ENCODE measurements around the gene PODXL2.

PODXL2 gene

GRCh38 chr3:127615631-127616305 is 13.2 kb upstream of the PODXL2 start:
- Histone ChIP-seq H3K4me1 (ENCODE audit: control insufficient read depth in 5 of 5, insufficient read depth in 5 of 5, low read length in 5 of 5) (no peaks in the 10 kb centered on the region), H3K27ac (ENCODE audit: low read depth, low read length) (no peak overlapping the region), H3K9me3 (ENCODE audit: control insufficient read depth in 5 of 5, low read length in 5 of 5) (no peaks in the 10 kb centered on the region), H3K4me3 (ENCODE audit: low read depth in 1 of 5, low read length in 5 of 5) (no peak overlapping the region), H3K36me3 (ENCODE audit: control insufficient read depth in 5 of 5, insufficient read depth in 5 of 5, low read length in 5 of 5) (peaks cover 0 to 41% (median 23%) of the 10 kb centered on the region in 5 donors), H3K9ac (ENCODE audit: low read length in 5 of 5) (no peak overlapping the region), H3K27me3 (ENCODE audit: control insufficient read depth in 5 of 5, insufficient read depth in 4 of 5, low read length in 5 of 5) (no peaks in the 10 kb centered on the region)

- H3K36me3 ChIP-seq (ENCODE audit: control insufficient read depth in 5 of 5, insufficient read depth in 5 of 5, low read length in 5 of 5), result peaks cover 0 to 53% (median 35%) of the 10 kb centered on the region in 5 donors
- no peaks in the 10 kb centered on the region for H3K27me3 ChIP-seq (ENCODE audit: control insufficient read depth in 5 of 5, insufficient read depth in 4 of 5, low read length in 5 of 5)
- H3K9me3 ChIP-seq (ENCODE audit: control insufficient read depth in 5 of 5, low read length in 5 of 5), result no peaks in the 10 kb centered on the region
- no peak overlapping the region for H3K4me3 ChIP-seq (ENCODE audit: low read depth in 1 of 5, low read length in 5 of 5)
- H3K27ac ChIP-seq (ENCODE audit: low read depth, low read length), result no peak overlapping the region
- no peaks in the 10 kb centered on the region for H3K4me1 ChIP-seq (ENCODE audit: control insufficient read depth in 5 of 5, insufficient read depth in 5 of 5, low read length in 5 of 5)
- H3K9ac ChIP-seq (ENCODE audit: low read length in 5 of 5), result no peak overlapping the region
Observed at GRCh38 chr3:127616836-127617605, 12.0 kb upstream of the PODXL2 start.

- no peaks in the 10 kb centered on the region for H3K27me3 ChIP-seq (ENCODE audit: control insufficient read depth in 5 of 5, insufficient read depth in 4 of 5, low read length in 5 of 5)
- no peak overlapping the region for H3K9ac ChIP-seq (ENCODE audit: low read length in 5 of 5)
- H3K36me3 ChIP-seq (ENCODE audit: control insufficient read depth in 5 of 5, insufficient read depth in 5 of 5, low read length in 5 of 5), result peaks cover 0 to 51% (median 36%) of the 10 kb centered on the region in 5 donors
- H3K9me3 ChIP-seq (ENCODE audit: control insufficient read depth in 5 of 5, low read length in 5 of 5), result no peaks in the 10 kb centered on the region
- no peak overlapping the region for H3K27ac ChIP-seq (ENCODE audit: low read depth, low read length)
- H3K4me3 ChIP-seq (ENCODE audit: low read depth in 1 of 5, low read length in 5 of 5), result no peak overlapping the region
- no peaks in the 10 kb centered on the region for H3K4me1 ChIP-seq (ENCODE audit: control insufficient read depth in 5 of 5, insufficient read depth in 5 of 5, low read length in 5 of 5)
Observed at GRCh38 chr3:127618891-127619290, 10.1 kb upstream of the PODXL2 start.

- no peaks in the 10 kb centered on the region for H3K9me3 ChIP-seq (ENCODE audit: control insufficient read depth in 5 of 5, low read length in 5 of 5)
- H3K27ac ChIP-seq (ENCODE audit: low read depth, low read length), result no peak overlapping the region
- H3K36me3 ChIP-seq (ENCODE audit: control insufficient read depth in 5 of 5, insufficient read depth in 5 of 5, low read length in 5 of 5), result peaks cover 0 to 49% (median 36%) of the 10 kb centered on the region in 5 donors
- no peak overlapping the region for H3K4me3 ChIP-seq (ENCODE audit: low read depth in 1 of 5, low read length in 5 of 5)
- no peak overlapping the region for H3K9ac ChIP-seq (ENCODE audit: low read length in 5 of 5)
- no peaks in the 10 kb centered on the region for H3K27me3 ChIP-seq (ENCODE audit: control insufficient read depth in 5 of 5, insufficient read depth in 4 of 5, low read length in 5 of 5)
- H3K4me1 ChIP-seq (ENCODE audit: control insufficient read depth in 5 of 5, insufficient read depth in 5 of 5, low read length in 5 of 5), result no peaks in the 10 kb centered on the region
Observed at GRCh38 chr3:127620637-127621375, 8.2 kb upstream of the PODXL2 start.

GRCh38 chr3:127622031-127622430 is 7.0 kb upstream of the PODXL2 start:
- Histone ChIP-seq H3K4me1 (ENCODE audit: control insufficient read depth in 5 of 5, insufficient read depth in 5 of 5, low read length in 5 of 5) (no peaks in the 10 kb centered on the region), H3K4me3 (ENCODE audit: low read depth in 1 of 5, low read length in 5 of 5) (no peak overlapping the region), H3K9me3 (ENCODE audit: control insufficient read depth in 5 of 5, low read length in 5 of 5) (no peaks in the 10 kb centered on the region), H3K9ac (ENCODE audit: low read length in 5 of 5) (no peak overlapping the region), H3K36me3 (ENCODE audit: control insufficient read depth in 5 of 5, insufficient read depth in 5 of 5, low read length in 5 of 5) (peaks cover 0 to 39% (median 32%) of the 10 kb centered on the region in 5 donors), H3K27me3 (ENCODE audit: control insufficient read depth in 5 of 5, insufficient read depth in 4 of 5, low read length in 5 of 5) (no peaks in the 10 kb centered on the region), H3K27ac (ENCODE audit: low read depth, low read length) (no peak overlapping the region)

- Histone ChIP-seq H3K27ac (ENCODE audit: low read depth, low read length) (no peak overlapping the region), H3K9me3 (ENCODE audit: control insufficient read depth in 5 of 5, low read length in 5 of 5) (no peaks in the 10 kb centered on the region), H3K4me1 (ENCODE audit: control insufficient read depth in 5 of 5, insufficient read depth in 5 of 5, low read length in 5 of 5) (no peaks in the 10 kb centered on the region), H3K27me3 (ENCODE audit: control insufficient read depth in 5 of 5, insufficient read depth in 4 of 5, low read length in 5 of 5) (no peaks in the 10 kb centered on the region), H3K36me3 (ENCODE audit: control insufficient read depth in 5 of 5, insufficient read depth in 5 of 5, low read length in 5 of 5) (peaks cover 0 to 30% (median 26%) of the 10 kb centered on the region in 5 donors), H3K4me3 (ENCODE audit: low read depth in 1 of 5, low read length in 5 of 5) (no peak overlapping the region), H3K9ac (ENCODE audit: low read length in 5 of 5) (no peak overlapping the region)
Observed at GRCh38 chr3:127622772-127623576, 6.0 kb upstream of the PODXL2 start.

- no peak overlapping the region for H3K27ac ChIP-seq (ENCODE audit: low read depth, low read length)
- no peaks in the 10 kb centered on the region for H3K27me3 ChIP-seq (ENCODE audit: control insufficient read depth in 5 of 5, insufficient read depth in 4 of 5, low read length in 5 of 5)
- H3K36me3 ChIP-seq (ENCODE audit: control insufficient read depth in 5 of 5, insufficient read depth in 5 of 5, low read length in 5 of 5), result peaks cover 0 to 22% (median 21%) of the 10 kb centered on the region in 5 donors
- H3K4me1 ChIP-seq (ENCODE audit: control insufficient read depth in 5 of 5, insufficient read depth in 5 of 5, low read length in 5 of 5), result peaks cover 0 to 4% (median 0%) of the 10 kb centered on the region in 5 donors
- H3K9me3 ChIP-seq (ENCODE audit: control insufficient read depth in 5 of 5, low read length in 5 of 5), result no peaks in the 10 kb centered on the region
- H3K9ac ChIP-seq (ENCODE audit: low read length in 5 of 5), result no peak overlapping the region
- no peak overlapping the region for H3K4me3 ChIP-seq (ENCODE audit: low read depth in 1 of 5, low read length in 5 of 5)
Observed at GRCh38 chr3:127624063-127624462, 4.9 kb upstream of the PODXL2 start.

- Histone ChIP-seq H3K9ac (ENCODE audit: low read length in 5 of 5) (no peak overlapping the region), H3K9me3 (ENCODE audit: control insufficient read depth in 5 of 5, low read length in 5 of 5) (no peaks in the 10 kb centered on the region), H3K4me1 (ENCODE audit: control insufficient read depth in 5 of 5, insufficient read depth in 5 of 5, low read length in 5 of 5) (peaks cover 7 to 16% (median 11%) of the 10 kb centered on the region in 5 donors), H3K4me3 (ENCODE audit: low read depth in 1 of 5, low read length in 5 of 5) (no peak overlapping the region), H3K36me3 (ENCODE audit: control insufficient read depth in 5 of 5, insufficient read depth in 5 of 5, low read length in 5 of 5) (peaks cover 0 to 14% (median 14%) of the 10 kb centered on the region in 5 donors), H3K27me3 (ENCODE audit: control insufficient read depth in 5 of 5, insufficient read depth in 4 of 5, low read length in 5 of 5) (peaks cover 0 to 15% (median 8%) of the 10 kb centered on the region in 5 donors), H3K27ac (ENCODE audit: low read depth, low read length) (no peak overlapping the region)
Observed at GRCh38 chr3:127625821-127626220, 3.2 kb upstream of the PODXL2 start.

- Histone ChIP-seq H3K27me3 (ENCODE audit: control insufficient read depth in 5 of 5, insufficient read depth in 4 of 5, low read length in 5 of 5) (peaks cover 0 to 20% (median 10%) of the 10 kb centered on the region in 5 donors), H3K9ac (ENCODE audit: low read length in 5 of 5) (no peak overlapping the region), H3K36me3 (ENCODE audit: control insufficient read depth in 5 of 5, insufficient read depth in 5 of 5, low read length in 5 of 5) (no peaks in the 10 kb centered on the region), H3K4me3 (ENCODE audit: low read depth in 1 of 5, low read length in 5 of 5) (no peak overlapping the region), H3K9me3 (ENCODE audit: control insufficient read depth in 5 of 5, low read length in 5 of 5) (no peaks in the 10 kb centered on the region), H3K27ac (ENCODE audit: low read depth, low read length) (no peak overlapping the region), H3K4me1 (ENCODE audit: control insufficient read depth in 5 of 5, insufficient read depth in 5 of 5, low read length in 5 of 5) (peaks cover 7 to 16% (median 11%) of the 10 kb centered on the region in 5 donors)
Observed at GRCh38 chr3:127628426-127628787, 578 bp upstream of the PODXL2 start.

Measured in subcutaneous abdominal adipose tissue (tissue), 5 donors.